Natural killer cell (primary cell): Measurements from ENCODE around the gene LHX8. TPM values are rescaled to one million over a fixed set of nuclear protein-coding genes. Genes with fewer than 3 reads are reported as not detected.

Experiments
- ATAC-seq, 3 donors: fragments of 150-1000 bp in 2 of 3; fragments of 200-7000 bp in 1 of 3; cut with Tn5 transposase; 1 replicate in 1 of 3; 2 replicates in 2 of 3; pipeline ENCODE4 v1.10.0; 2021; ENCODE audit warnings: mild to moderate bottlenecking in 2 of 3, moderate library complexity in 2 of 3
- DNase-seq, 2 donors: peaks; one replicate each; pipeline versions ENCODE4 v3.0.0 to v3.0.0-alpha.2; 2013 to 2021; ENCODE audit warnings: mixed read lengths in 1 of 2
- H3K27ac ChIP-seq: one replicate; pipeline ENCODE4 v1.5.1; 2013; ENCODE audit warnings: mild to moderate bottlenecking, low read length
- H3K27me3 ChIP-seq: one replicate; pipeline ENCODE4 v1.6.1; 2013; ENCODE audit warnings: low read length; ENCODE audit not compliant: control insufficient read depth, insufficient read depth
- H3K36me3 ChIP-seq: one replicate; pipeline ENCODE4 v1.6.1; 2013; ENCODE audit warnings: low read length; ENCODE audit not compliant: control insufficient read depth, insufficient read depth
- H3K4me1 ChIP-seq: one replicate; pipeline ENCODE4 v1.6.1; 2013; ENCODE audit warnings: low read length; ENCODE audit not compliant: control insufficient read depth, insufficient read depth
- H3K4me3 ChIP-seq: one replicate; pipeline ENCODE4 v1.5.1; 2013; ENCODE audit warnings: low read length
- H3K9me3 ChIP-seq: one replicate; pipeline ENCODE4 v1.6.1; 2013; ENCODE audit warnings: low read length; ENCODE audit not compliant: control insufficient read depth, insufficient read depth
- H3K27ac Mint-ChIP-seq, 2 donors: one replicate each; pipeline ENCODE4 v1.8.0; 2022; ENCODE audit warnings: mild to moderate bottlenecking in 2 of 2, mixed read lengths in 2 of 2, moderate library complexity in 1 of 2
- H3K27me3 Mint-ChIP-seq, 2 donors: one replicate each; pipeline ENCODE4 v1.8.0; 2022; ENCODE audit warnings: low read depth in 2 of 2, mixed read lengths in 2 of 2
- H3K36me3 Mint-ChIP-seq: one replicate; pipeline ENCODE4 v1.8.0; 2022; ENCODE audit warnings: mixed read lengths
- H3K4me1 Mint-ChIP-seq, 2 donors: one replicate each; pipeline ENCODE4 v1.8.0; 2022; ENCODE audit warnings: mixed read lengths in 2 of 2
- H3K4me3 Mint-ChIP-seq: one replicate; pipeline ENCODE4 v1.8.0; 2022; ENCODE audit warnings: mild to moderate bottlenecking, moderate library complexity, mixed read lengths
- H3K9me3 Mint-ChIP-seq, 2 donors: one replicate each; pipeline ENCODE4 v1.8.0; 2022; ENCODE audit warnings: mixed read lengths in 2 of 2
- CTCF ChIP-seq: fragments of 200-600 bp; IDR thresholded peaks from one replicate; pipeline ENCODE4 v1.8.0; 2022; ENCODE audit warnings: antibody characterized with exemption
- WGBS: methylation state at CpG from one replicate; pipeline ENCODE4 v1.1.7; 2013; ENCODE audit warnings: missing lambda C conversion rate; ENCODE audit not compliant: insufficient coverage; 5-methylcytosine and 5-hydroxymethylcytosine counted together
- intact Hi-C: fragments of 100-400 bp; cut with micrococcal nuclease; formaldehyde crosslinking; loops from one replicate; pipeline ENCODE4 v1.14.2; 2022
- total RNA-seq, 4 donors: library from RNA; stranded (reverse); fragments of 120-200 nt in 1 of 4; gene quantifications; one replicate each; pipeline versions ENCODE4 v1.2.3 to v1.2.4, GENCODE V29; 2013 to 2022

The LHX8 gene
- total RNA-seq, 3 donors from 2014 or later (not counting 1 experiment from before 2014, with no cell fraction given) = not detected

- Histone ChIP-seq H3K27me3 (peaks cover 53% of the 10 kb centered on the region), H3K4me3 (no peak overlapping the region), H3K36me3 (no peaks in the 10 kb centered on the region), H3K9me3 (peaks cover 11% of the 10 kb centered on the region), H3K27ac (no peak overlapping the region), H3K4me1 (peaks cover 7% of the 10 kb centered on the region)
- intact Hi-C loops = no loop called here
- 5% methylated on average over 22 of the region's 23 CpGs for WGBS
- Mint-ChIP-seq H3K36me3 (peaks cover 26% of the 10 kb centered on the region), H3K4me1 (no peaks in the 10 kb centered on the region), H3K27ac (no peak overlapping the region), H3K9me3 (peaks cover 6 to 13% of the 10 kb centered on the region in 2 donors), H3K27me3 (peaks cover 52 to 66% of the 10 kb centered on the region in 2 donors), H3K4me3 (no peak overlapping the region)
- DNase-seq = no peak
- no peak for TF ChIP-seq CTCF
- no peak for ATAC-seq
Observed at GRCh38 chr1:75135573-75136194, 1.5 kb downstream of the LHX8 start.

GRCh38 chr1:75136195-75136815 lies 2.1 kb downstream of the LHX8 start:
- no peak overlapping the region for H3K27ac Mint-ChIP-seq
- Histone ChIP-seq H3K27me3 (peaks cover 47% of the 10 kb centered on the region), H3K27ac (no peak overlapping the region), H3K36me3 (no peaks in the 10 kb centered on the region), H3K4me3 (no peak overlapping the region), H3K9me3 (peaks cover 8% of the 10 kb centered on the region), H3K4me1 (peaks cover 7% of the 10 kb centered on the region)
- DNase-seq (no peak), ATAC-seq (no peak)
- H3K27me3 Mint-ChIP-seq = peaks cover 48 to 62% of the 10 kb centered on the region in 2 donors
- TF ChIP-seq CTCF = no peak
- H3K4me1 Mint-ChIP-seq = no peaks in the 10 kb centered on the region
- peaks cover 22% of the 10 kb centered on the region for H3K36me3 Mint-ChIP-seq
- H3K4me3 Mint-ChIP-seq = no peak overlapping the region
- WGBS = 6% methylated on average over 59 of the region's 64 CpGs
- peaks cover 6 to 13% of the 10 kb centered on the region in 2 donors for H3K9me3 Mint-ChIP-seq
- intact Hi-C loops = no loop called here

GRCh38 chr1:75136921-75137641 lies 2.9 kb downstream of the LHX8 start:
- peaks cover 42 to 54% of the 10 kb centered on the region in 2 donors for H3K27me3 Mint-ChIP-seq
- H3K4me3 Mint-ChIP-seq = no peak overlapping the region
- H3K27me3 ChIP-seq = peaks cover 43% of the 10 kb centered on the region
- no peak for ATAC-seq
- H3K27ac ChIP-seq = no peak overlapping the region
- H3K36me3 ChIP-seq = no peaks in the 10 kb centered on the region
- H3K36me3 Mint-ChIP-seq = peaks cover 15% of the 10 kb centered on the region
- intact Hi-C loops = no loop called here
- no peaks in the 10 kb centered on the region for H3K4me1 Mint-ChIP-seq
- peaks cover 6% of the 10 kb centered on the region for H3K9me3 ChIP-seq
- no peak overlapping the region for H3K4me3 ChIP-seq
- no peak overlapping the region for H3K27ac Mint-ChIP-seq
- TF ChIP-seq CTCF = no peak
- peaks cover 6 to 13% of the 10 kb centered on the region in 2 donors for H3K9me3 Mint-ChIP-seq
- peaks cover 7% of the 10 kb centered on the region for H3K4me1 ChIP-seq
- no peak for DNase-seq
- WGBS = 6% methylated on average over 34 of the region's 37 CpGs
